Choroid plexus epithelial cell (primary cell): ENCODE data around the gene MAN2A1.

Experiments used
- DNase-seq: peaks from one replicate; pipeline ENCODE4 v3.0.0-alpha.2; 2010; ENCODE audit warnings: low read depth
- H3K4me3 ChIP-seq: 2 replicates; pipeline ENCODE4 v1.5.1; 2011; ENCODE audit warnings: low read depth, mild to moderate bottlenecking, control low read depth, low read length, moderate library complexity
- TF ChIP-seq, protein P1 (sequence below): conservative IDR thresholded peaks from 2 replicates; pipeline ENCODE4 v1.5.1; 2011; ENCODE audit warnings: low read depth, mild to moderate bottlenecking, control low read depth, inconsistent platforms, low read length, moderate library complexity

Gene MAN2A1

DNA sequence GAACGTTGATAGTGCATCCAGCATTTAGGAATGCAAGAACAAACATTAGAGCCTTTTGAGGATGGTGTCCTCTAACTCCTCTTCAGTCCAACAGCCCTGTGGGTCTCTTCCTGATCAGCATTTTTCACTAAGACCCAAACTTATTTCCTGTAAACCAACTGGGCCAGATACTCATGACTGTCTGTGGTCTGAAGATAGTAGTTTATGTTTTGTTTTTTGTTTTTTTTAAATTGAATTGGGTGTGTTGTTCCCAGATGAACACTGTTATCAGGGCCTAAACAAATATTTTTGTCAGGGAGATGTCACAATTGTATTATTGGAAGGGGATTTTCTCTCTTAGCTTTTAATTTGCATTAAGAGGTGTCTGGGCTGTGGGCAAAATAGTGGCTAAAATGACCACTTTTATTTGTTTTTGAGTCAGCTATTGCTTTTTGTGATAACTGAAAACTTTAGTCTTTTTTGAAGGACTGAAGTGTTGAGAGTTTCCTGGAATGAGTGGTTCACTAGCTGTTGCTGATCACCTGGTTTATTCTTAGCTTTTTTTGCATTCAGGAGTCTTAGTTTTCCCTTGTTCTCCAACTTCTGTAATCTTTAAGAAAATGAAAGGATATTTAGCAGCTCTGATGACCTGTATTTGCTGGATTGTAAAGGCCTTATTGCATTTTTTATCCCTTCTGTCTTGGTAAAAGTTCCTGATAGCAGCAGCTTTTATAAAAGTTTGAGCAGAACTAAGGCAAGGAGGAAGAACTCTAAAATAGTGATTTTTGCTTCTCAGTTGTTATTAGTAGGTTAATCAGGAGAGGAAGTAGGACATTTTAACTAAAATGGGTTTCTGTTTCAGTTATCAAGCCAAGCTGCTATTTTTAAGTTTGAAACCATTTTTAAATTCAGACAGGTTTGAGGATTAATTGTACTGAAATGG is 5.5 kb downstream of the MAN2A1 start:
- H3K4me3 ChIP-seq = no peak overlapping the region
- no peak for DNase-seq
- TF ChIP-seq, protein P1, sequence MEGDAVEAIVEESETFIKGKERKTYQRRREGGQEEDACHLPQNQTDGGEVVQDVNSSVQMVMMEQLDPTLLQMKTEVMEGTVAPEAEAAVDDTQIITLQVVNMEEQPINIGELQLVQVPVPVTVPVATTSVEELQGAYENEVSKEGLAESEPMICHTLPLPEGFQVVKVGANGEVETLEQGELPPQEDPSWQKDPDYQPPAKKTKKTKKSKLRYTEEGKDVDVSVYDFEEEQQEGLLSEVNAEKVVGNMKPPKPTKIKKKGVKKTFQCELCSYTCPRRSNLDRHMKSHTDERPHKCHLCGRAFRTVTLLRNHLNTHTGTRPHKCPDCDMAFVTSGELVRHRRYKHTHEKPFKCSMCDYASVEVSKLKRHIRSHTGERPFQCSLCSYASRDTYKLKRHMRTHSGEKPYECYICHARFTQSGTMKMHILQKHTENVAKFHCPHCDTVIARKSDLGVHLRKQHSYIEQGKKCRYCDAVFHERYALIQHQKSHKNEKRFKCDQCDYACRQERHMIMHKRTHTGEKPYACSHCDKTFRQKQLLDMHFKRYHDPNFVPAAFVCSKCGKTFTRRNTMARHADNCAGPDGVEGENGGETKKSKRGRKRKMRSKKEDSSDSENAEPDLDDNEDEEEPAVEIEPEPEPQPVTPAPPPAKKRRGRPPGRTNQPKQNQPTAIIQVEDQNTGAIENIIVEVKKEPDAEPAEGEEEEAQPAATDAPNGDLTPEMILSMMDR = no peak

DNA sequence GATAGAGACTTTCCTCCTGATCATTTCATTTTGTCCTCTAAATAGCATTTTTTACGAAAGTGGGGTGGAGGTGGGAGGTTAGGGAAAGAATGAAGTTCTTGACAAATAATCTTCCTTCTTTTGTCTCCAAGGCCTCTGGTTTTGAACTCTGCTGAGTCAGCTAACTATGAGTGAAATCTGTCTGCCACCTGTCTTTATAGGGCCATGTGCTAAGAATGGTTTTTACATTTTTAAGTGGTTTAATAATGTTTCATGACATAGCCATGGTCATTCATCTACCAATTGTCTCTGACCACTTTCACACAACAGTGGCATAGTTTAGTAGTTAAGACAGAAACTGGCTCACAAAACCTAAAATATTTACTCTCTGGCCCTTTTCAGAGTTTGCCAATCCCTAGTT is 7.6 kb downstream of the MAN2A1 start:
- TF ChIP-seq, protein P1 = no peak
- DNase-seq = no peak
- H3K4me3 ChIP-seq = no peak overlapping the region

DNA sequence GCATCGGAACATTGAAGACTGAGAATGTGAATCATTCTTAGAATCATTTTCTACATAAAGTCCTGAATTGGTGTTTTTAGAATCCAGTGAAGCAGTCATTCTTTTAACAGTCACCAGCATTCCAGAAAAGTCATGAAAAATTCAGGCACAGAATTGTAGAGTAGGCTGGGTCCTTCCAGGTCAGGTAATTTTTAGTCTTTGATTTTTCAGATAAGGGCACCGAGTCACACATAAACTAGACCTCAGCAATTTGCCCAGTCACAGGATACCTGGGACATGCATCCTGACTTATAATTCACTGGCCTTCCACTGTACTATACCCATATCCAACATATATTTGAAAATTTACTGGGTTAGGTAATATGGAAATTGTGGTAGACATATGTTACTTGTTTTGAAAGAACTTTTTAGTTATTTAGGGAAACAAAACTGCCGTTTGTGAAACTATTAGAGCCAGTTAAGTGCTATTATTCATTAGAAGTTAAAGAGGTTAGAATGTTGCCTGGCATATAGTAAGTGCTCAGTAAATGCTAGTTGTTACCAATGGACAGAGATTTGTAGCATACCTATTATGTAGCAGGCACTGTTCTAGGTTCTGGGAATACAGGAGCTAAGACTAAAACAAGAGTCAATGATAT is 10.9 kb downstream of the MAN2A1 start:
- H3K4me3 ChIP-seq = no peak overlapping the region
- no peak for DNase-seq
- TF ChIP-seq, protein P1 = no peak

DNA sequence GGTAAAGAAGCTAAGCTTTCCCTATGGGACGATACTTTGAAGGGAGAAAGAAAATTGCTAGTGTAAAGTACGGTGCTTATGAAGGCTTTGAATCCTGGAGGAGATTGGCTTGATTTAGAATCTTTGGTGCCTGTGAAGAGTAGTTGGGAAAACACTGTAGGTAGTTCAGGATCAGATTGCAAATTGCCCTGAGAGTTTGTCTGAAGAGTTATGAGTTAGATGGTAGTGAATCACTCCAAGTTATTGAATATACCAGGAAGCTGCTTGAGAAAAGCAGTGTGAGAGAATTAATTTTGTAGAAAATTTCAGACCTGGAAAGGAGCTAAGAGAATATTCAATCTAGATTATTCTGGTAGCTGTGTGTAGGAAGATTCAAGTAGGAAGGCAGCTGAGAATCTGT is 11.5 kb downstream of the MAN2A1 start:
- no peak overlapping the region for H3K4me3 ChIP-seq
- no peak for DNase-seq
- TF ChIP-seq, protein P1 = no peak

GRCh38 chr5:109701792-109702191 is 12.1 kb downstream of the MAN2A1 start:
- TF ChIP-seq, protein P1 = no peak
- no peak overlapping the region for H3K4me3 ChIP-seq
- no peak for DNase-seq

- TF ChIP-seq, protein P1 = no peak
- DNase-seq = no peak
- H3K4me3 ChIP-seq = no peak overlapping the region
Measured at GRCh38 chr5:109703166-109703565, 13.4 kb downstream of the MAN2A1 start.
